Ovary (tissue), 9 donors: ENCODE data around the gene STUM. TPM values are rescaled to one million over a fixed set of nuclear protein-coding genes. Genes with fewer than 3 reads are reported as not detected.

Source experiments
- DNase-seq, 5 donors: peaks; one replicate each; pipeline ENCODE4 v3.0.0-alpha.2; 2019 to 2020
- H3K27ac ChIP-seq, 2 donors: fragments of 200-600 bp; one replicate each; pipeline versions ENCODE4 v1.5.1 to v1.8.0; 2019 to 2022
- H3K27me3 ChIP-seq: fragments of 200-600 bp; one replicate; pipeline ENCODE4 v1.8.0; 2022
- H3K36me3 ChIP-seq: fragments of 200-600 bp; sonication (generic); one replicate; pipeline ENCODE4 v1.5.1; 2019
- H3K4me1 ChIP-seq: one replicate; pipeline ENCODE4 v1.8.1; 2013; ENCODE audit warnings: mild to moderate bottlenecking, moderate library complexity; ENCODE audit not compliant: insufficient read depth
- H3K4me3 ChIP-seq: fragments of 200-600 bp; sonication (generic); one replicate; pipeline ENCODE4 v1.5.1; 2017
- H3K9me3 ChIP-seq, 2 donors: fragments of 200-600 bp in 1 of 2; sonication (generic) in 1 of 2; one replicate each; pipeline versions ENCODE4 v1.5.1 to v1.8.1; 2013 to 2019; ENCODE audit warnings: mild to moderate bottlenecking in 1 of 2, moderate library complexity in 1 of 2
- EP300 ChIP-seq: sonication (generic); formaldehyde crosslinking; IDR thresholded peaks from one replicate; pipeline ENCODE4 v1.6.1; 2017; ENCODE audit warnings: antibody characterized with exemption
- POLR2A ChIP-seq: fragments of 450-650 bp; IDR thresholded peaks from one replicate; pipeline ENCODE4 v1.6.1; 2017; ENCODE audit warnings: antibody characterized with exemption, mild to moderate bottlenecking, moderate library complexity
- WGBS, 3 donors: extraction: QIAGEN DNeasy Blood & Tissue Kit in 1 of 3; methylation state at CpG; one replicate each; pipeline versions ENCODE4 v1.1.5 to v1.1.7; 2013 to 2017; 5-methylcytosine and 5-hydroxymethylcytosine counted together
- intact Hi-C, 4 donors: fragments of 100-400 bp; cut with DNase I; formaldehyde crosslinking; loops; one replicate each; pipeline versions ENCODE4 v1.11.0 to v1.15.1; 2022 to 2023
- polyA plus RNA-seq, 2 donors: library from polyadenylated mRNA; stranded (reverse); fragments of 200-250 nt in 1 of 2; fragments of 350-450 nt in 1 of 2; fragmentation: Illumina TruSeq in 1 of 2; extraction: RNeasy Lipid Tissue Mini Kit (QIAGEN cat#74804) in 1 of 2; gene quantifications; one replicate each; pipeline ENCODE4 v1.2.3, GENCODE V29; 2013 to 2014
- total RNA-seq, 7 donors: library from RNA; depleted of rRNA in 2 of 7; stranded (reverse); fragments of >200 nt in 2 of 7; fragmentation: NEBNext Ultra II Directional in 3 of 7; extraction: Animal tissue kit (Norgen Biotek cat#: 25700) in 3 of 7; gene quantifications; one replicate each; pipeline versions ENCODE4 v1.1.0 to v1.2.4, GENCODE V29; 2016 to 2023
- TF ChIP-seq, protein P1 (sequence below), 3 donors: fragments of 450-650 bp in 2 of 3; fragments of 200-600 bp in 1 of 3; IDR thresholded peaks; one replicate each; pipeline versions ENCODE4 v1.5.1 to v1.8.0; 2016 to 2022; ENCODE audit warnings: antibody characterized with exemption in 3 of 3, mild to moderate bottlenecking in 1 of 3
- donor health status: DM: no; HTN: no; CAD: no; lungs with moderate emphysema.
- donor health status: DM: no; HTN: no; CAD: no.
- donor health status: Bipolar disorder and iron deficiency.
- donor health status: DM: yes; HTN: yes; CAD: no.
- donor health status: DM: no; HTN: no; CAD: no.
- donor health status: DM: yes; HTN: yes; CAD: no.

STUM gene
- total and polyA plus RNA-seq, 9 donors, result 0.24 to 6.1 (median 2.5) TPM

DNA sequence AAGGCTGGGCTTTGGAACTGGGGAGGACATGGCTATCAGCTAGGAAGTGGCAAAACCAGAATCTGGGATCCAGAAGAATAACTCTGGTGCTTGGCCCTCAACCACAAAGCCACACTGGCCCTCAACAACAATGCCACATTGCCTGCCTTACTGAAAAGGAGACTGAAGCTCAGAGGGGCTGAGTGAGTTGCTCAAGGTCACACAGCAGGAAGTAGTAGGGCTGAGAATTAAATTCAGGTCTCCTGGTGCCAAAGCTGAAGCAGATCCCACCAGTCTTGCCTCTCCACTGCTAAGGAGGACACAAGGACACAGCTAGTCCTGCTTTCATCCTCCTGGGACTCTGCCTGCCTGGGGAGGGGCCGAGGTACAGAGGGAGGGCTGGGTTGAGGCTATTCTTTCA lies 29.4 kb upstream of the STUM start:
- Histone ChIP-seq H3K27me3 (no peaks in the 10 kb centered on the region), H3K36me3 (no peaks in the 10 kb centered on the region), H3K27ac (no peak overlapping the region), H3K4me1 (no peaks in the 10 kb centered on the region), H3K4me3 (no peak overlapping the region), H3K9me3 (no peaks in the 10 kb centered on the region)
- intact Hi-C loops, result no loop called here
- 83 to 92% (median 83%) methylated on average over 1 of the region's 1 CpG for WGBS, 3 donors
- TF ChIP-seq EP300, result no peak
- no peak for TF ChIP-seq POLR2A
- TF ChIP-seq, protein P1, sequence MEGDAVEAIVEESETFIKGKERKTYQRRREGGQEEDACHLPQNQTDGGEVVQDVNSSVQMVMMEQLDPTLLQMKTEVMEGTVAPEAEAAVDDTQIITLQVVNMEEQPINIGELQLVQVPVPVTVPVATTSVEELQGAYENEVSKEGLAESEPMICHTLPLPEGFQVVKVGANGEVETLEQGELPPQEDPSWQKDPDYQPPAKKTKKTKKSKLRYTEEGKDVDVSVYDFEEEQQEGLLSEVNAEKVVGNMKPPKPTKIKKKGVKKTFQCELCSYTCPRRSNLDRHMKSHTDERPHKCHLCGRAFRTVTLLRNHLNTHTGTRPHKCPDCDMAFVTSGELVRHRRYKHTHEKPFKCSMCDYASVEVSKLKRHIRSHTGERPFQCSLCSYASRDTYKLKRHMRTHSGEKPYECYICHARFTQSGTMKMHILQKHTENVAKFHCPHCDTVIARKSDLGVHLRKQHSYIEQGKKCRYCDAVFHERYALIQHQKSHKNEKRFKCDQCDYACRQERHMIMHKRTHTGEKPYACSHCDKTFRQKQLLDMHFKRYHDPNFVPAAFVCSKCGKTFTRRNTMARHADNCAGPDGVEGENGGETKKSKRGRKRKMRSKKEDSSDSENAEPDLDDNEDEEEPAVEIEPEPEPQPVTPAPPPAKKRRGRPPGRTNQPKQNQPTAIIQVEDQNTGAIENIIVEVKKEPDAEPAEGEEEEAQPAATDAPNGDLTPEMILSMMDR (IDR thresholded peaks at IDR 0.05), result no peak
- no peak for DNase-seq

DNA sequence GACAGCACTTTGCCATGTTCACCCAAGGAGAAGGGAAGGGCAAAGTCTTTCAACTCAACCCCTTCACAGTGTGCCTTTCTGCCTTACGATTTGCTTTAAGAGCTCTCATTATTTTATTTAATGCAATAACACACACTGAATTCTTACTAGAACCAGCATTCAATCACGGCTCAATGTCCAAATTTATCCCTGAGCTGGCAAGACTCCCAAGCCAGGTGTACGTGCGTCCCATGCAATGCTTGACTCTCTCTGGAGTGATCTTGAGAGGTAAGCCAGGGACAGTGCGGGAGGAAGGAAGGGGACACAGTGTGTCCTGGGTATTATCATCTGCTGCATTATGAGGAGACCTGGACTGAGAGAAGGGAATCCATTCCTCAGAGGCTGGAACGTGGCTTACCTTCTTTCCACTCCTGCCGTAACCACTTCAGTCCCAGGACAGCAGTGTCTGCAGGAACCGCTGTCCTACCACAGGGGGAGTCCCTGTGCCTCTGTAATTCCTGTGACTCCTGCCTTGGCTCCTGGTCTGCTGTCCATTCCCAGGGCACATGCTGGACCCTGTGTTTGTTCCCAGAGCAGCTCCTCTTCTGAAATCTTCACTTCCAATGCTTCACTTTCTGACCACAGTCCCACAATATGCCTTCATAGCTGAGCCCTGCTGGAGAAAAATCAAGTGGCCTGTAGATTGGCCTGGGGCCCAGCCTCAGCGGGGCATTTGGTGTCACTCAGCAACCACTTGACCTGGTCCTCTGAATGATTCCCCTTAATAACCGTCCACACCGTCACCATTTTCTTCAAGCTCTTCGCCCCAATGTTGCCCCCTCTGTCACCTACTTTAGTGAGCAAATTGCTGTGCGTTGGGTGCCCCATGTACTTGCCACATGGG lies 28.6 kb upstream of the STUM start:
- TF ChIP-seq EP300, result no peak
- TF ChIP-seq POLR2A, result no peak
- TF ChIP-seq, protein P1 (IDR thresholded peaks at IDR 0.05), result no peak
- Histone ChIP-seq H3K4me1 (no peaks in the 10 kb centered on the region), H3K9me3 (no peaks in the 10 kb centered on the region), H3K36me3 (no peaks in the 10 kb centered on the region), H3K27ac (no peak overlapping the region), H3K27me3 (no peaks in the 10 kb centered on the region), H3K4me3 (no peak overlapping the region)
- no peak for DNase-seq
- WGBS, 3 donors, result 62 to 73% (median 71%) methylated on average over 13 of the region's 13 CpGs
- intact Hi-C loops, result loop anchor here in 1 of 4 donors (10.0 kb wide), 1 partner anchor 365 kb away; no protein-coding TSS in a partner anchor

GRCh38 chr1:226520640-226521355 lies 27.8 kb upstream of the STUM start:
- Histone ChIP-seq H3K4me3 (no peak overlapping the region), H3K36me3 (no peaks in the 10 kb centered on the region), H3K4me1 (no peaks in the 10 kb centered on the region), H3K27ac (no peak overlapping the region), H3K9me3 (no peaks in the 10 kb centered on the region), H3K27me3 (no peaks in the 10 kb centered on the region)
- TF ChIP-seq EP300 (no peak), POLR2A (no peak)
- TF ChIP-seq, protein P1 (IDR thresholded peaks at IDR 0.05), result no peak
- intact Hi-C loops, result loop anchor here in 1 of 4 donors (10.0 kb wide), 1 partner anchor 366 kb away; no protein-coding TSS in a partner anchor
- 58 to 78% (median 67%) methylated on average over 9 of the region's 9 CpGs for WGBS, 3 donors
- DNase-seq, result no peak

- intact Hi-C loops, result loop anchor here in 1 of 4 donors (10.0 kb wide), 1 partner anchor 369 kb away; no protein-coding TSS in a partner anchor
Observed at GRCh38 chr1:226523646-226524406, 24.7 kb upstream of the STUM start.

More at GRCh38 chr1:226523646-226524406, 24.7 kb upstream of the STUM start:
- no peak overlapping the region for H3K4me3 ChIP-seq
- H3K27me3 ChIP-seq, result no peaks in the 10 kb centered on the region
- 76 to 84% (median 81%) methylated on average over 8 of the region's 8 CpGs for WGBS, 3 donors
- no peaks in the 10 kb centered on the region for H3K4me1 ChIP-seq
- no peak overlapping the region for H3K27ac ChIP-seq
- no peak for DNase-seq
- no peaks in the 10 kb centered on the region for H3K9me3 ChIP-seq
- H3K36me3 ChIP-seq, result no peaks in the 10 kb centered on the region
- TF ChIP-seq POLR2A (no peak), EP300 (no peak)
- TF ChIP-seq, protein P1 (IDR thresholded peaks at IDR 0.05), result no peak
